GM19468 (cell line): ENCODE data around the gene HSDL1.
A peak's percentile ranks its signal among the peaks of the same experiment; 100 is the strongest.

Experiments used
- ATAC-seq: cut with Tn5 transposase; IDR thresholded peaks from one replicate; pipeline ENCODE4 v1.9.1; 2021; ENCODE audit warnings: mild to moderate bottlenecking, moderate library complexity, moderate number of reproducible peaks; ENCODE audit not compliant: unreplicated experiment; ENCODE audit errors: extremely low read depth

The HSDL1 gene

DNA sequence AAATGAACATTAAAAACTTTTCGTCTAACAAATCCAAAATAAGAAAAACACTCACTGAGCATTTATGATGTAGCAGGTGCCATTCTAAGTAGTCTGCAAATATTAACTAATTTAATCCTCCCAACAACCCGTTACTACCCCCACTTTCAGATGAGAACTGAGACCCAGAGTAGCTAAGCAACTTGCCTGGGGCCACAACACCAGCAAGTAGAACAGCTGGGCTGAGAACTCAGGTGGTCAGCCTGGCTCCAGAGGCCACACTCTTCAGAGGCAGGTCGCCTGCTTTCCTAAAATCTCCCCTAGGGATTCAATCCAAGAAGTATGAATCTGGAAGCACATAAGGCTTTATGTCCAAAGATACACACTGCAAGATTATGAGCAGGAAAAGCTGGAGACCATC is 34.5 kb downstream of the HSDL1 start:
- ATAC-seq = no peak

DNA sequence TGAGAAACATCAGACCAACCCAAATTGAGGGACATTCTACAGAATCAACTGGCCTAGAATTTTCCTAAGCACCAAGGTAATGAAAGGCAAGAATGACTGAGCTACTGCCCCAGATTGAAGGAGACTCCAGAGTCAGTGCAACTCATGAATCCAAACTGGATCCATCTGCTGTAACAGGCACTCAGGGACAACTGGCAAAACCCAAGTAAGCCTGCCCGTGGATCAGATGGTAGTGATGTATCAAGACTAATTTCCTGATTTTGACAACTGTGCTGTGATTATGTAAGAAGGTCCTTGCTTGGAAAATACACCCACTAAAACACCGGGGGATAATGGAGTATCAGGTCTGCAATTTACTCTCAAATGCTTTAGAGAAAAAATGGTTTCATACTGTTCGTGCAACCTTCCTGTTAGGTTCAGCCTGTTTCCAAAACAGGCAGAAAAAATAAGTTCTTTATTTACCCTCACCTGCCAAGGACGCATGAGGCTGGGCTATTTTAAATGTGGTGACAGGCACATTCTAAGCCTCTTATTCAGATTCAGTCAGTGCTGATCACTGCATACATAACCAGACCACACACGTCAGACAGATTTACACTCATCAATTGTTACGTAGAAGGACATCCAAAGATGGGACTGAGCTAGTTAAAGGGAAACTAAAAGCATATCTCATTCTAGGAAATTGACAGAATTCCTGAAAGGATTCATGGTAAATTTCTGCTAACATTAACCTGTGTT is 35.2 kb downstream of the HSDL1 start:
- no peak for ATAC-seq

DNA sequence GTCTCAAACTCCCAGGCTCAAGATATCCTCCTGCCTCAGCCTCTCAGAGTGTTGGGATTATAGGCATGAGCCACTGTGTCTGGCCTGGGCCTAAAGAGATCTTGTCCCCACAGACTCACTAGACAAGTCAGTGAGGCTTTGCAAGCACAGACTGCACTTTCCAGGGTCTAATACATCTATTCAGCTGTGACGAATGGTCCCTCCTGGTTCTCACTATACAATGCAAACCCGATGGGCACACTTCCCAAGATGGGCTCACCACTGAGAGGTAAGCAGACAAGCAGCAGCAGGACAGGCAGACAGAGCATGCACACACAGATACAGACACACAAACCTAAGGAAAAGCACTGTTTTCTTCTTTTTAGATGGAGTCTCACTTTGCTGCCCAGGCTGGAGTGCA is 37.1 kb downstream of the HSDL1 start:
- ATAC-seq = no peak

DNA sequence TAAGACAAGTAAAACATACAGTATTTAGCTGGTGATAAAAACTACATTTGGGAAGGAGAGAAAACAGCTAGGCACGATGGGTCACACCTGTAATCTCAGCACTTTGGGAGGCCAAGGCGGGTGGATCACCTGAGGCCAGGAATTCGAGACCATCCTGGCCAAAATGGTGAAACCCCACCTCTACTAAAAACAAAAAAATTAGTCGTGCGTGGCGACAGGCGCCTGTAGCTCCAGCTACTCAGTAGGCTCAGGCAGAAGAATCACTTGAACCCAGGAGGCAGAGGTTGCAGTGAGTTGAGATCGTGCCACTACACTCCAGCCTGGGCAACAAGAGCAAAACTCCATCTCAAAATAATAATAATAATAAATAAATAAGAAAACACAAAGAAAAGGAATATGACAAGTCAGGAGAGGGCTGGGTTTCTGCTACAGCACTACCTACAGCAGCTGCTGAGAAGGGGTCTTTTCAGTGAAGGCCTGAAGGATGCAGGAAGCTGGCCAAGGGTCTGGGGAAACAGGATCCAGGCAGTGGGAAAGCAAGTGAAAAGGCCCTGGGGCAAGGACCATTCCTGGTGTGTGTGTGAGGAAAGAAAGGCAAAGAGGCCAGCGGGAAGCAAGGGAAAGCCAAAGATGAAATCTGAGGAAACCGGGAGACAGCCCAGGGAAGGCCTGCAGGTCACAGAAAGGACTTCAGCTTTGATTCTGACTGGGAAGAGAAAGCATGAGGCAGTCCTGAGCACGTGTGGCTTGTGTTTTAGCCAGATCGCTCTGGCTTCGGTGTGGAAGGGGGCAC is 38.8 kb downstream of the HSDL1 start:
- no peak for ATAC-seq

DNA sequence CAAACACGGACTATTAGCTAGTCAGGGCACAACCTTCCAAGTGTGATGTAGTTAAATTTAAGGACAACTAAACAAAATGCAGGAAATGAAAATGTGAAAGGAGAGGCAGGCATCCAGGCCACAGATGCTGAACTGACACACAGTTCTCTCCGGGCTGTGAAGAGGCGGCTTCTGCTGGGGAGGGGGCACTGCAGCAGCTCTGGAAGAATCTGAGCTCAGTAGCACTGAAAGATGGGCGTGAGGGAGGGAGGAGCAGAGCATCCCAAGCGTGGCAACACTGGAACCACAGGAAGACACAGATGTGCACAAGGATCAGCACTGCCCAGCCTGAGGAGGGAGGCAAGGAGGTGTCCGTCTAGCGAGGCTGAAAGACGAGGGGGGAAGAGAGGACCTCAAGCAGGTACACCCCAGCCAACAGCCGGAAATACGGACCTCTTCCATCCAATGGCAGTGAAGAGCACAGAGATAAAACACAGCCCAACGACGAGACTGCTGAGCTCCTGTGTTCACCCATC is 39.6 kb downstream of the HSDL1 start:
- ATAC-seq = no peak

DNA sequence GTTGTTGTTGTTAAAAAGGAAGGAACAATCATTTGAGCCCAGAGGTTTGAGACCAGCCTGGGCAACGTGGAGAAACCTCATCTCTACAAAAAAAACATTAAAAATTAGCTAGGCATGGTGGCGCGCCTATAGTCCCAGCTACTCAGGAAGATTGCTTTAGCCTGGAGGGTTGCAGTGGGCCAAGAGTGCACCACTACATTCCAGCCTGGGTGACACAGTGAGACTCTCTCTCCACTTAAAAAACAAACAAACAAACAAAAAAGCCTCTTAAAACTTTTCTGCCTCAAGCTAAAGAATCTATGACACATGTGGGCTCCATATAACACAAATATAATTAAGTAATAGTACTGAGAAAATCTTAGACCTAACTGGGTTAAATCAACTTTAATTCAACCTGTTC is 40.7 kb downstream of the HSDL1 start:
- no peak for ATAC-seq

DNA sequence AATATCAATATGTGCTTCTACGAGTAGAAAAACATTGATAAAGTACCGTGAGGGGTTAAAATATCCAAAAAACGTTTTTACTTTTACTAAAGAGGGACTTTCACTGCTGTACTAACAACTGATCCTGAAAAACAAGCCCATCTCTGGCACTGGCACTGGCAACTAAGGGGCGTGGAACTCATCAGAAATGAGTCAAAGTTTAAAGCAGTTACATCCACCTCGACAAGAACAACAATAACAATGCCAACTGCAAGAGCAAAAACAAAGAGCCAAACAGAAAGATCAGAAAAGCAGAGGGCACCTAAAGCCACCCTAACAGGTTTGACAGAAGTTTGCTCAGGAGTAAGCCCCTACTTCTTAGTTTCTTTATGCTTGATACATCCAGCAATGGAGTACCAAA is 41.3 kb downstream of the HSDL1 start:
- ATAC-seq = no peak

DNA sequence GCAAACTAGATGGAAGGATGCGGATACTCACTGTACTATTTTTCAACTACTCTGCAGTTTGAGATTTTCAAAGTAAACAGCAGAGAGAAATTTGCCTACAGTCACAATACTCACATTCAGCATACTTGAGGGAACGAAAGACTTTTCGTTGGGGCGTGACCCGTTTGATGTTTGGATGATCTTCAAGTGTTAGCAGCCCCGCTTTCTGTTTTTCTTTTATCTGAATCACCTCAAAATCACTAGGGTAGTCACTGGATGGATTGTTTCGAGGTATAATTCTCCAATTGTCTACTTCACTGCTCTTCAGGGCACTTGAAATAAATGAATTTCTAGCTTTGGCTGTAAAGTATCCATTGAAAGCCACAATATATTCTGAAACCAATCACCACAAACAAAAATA is 46.0 kb downstream of the HSDL1 start:
- ATAC-seq = no peak

DNA sequence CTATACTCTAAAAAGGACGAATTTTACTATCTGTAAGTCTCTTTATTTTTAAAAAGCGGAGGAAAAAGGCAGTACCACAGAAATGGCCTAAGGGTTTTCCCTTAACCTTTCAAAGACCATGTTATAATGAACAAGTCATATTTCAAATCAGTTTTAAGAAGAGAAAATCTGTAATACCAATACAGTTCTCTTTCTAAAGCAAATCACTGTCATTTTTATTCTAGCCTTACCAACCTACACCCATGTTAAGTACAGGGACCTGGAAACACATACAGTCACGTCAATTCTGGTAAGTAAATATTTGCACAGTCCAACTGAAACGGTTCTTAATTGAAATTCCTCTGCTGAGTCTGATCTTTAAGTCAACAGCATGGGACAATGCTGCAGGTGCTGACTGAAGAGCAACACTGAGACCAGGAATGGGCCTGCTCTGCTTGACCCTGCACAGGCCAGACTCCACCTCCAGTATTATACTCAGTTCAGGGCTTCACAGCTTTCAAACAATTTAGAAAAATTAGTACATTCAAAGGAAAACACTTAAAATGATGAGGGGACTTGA is 48.5 kb downstream of the HSDL1 start:
- no peak for ATAC-seq

DNA sequence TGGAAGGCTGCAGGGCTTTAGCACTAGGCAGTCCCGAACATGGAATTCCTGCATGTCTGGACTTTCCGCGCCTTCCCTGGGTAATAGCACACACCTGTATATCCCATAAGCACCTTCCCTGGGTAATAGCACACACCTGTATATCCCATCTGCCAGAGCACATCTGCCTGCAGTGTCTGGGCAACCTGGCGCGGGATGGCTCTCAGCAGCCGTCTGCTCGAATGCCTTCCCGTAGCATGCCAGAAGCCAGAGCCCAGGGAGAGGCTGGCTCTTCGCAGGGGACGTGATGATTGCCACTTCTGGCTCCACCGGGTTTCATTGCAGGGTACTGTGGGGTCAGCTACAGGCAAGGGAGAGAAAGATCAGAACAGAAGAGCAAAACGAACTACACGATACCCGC is 49.5 kb downstream of the HSDL1 start:
- ATAC-seq = no peak

DNA sequence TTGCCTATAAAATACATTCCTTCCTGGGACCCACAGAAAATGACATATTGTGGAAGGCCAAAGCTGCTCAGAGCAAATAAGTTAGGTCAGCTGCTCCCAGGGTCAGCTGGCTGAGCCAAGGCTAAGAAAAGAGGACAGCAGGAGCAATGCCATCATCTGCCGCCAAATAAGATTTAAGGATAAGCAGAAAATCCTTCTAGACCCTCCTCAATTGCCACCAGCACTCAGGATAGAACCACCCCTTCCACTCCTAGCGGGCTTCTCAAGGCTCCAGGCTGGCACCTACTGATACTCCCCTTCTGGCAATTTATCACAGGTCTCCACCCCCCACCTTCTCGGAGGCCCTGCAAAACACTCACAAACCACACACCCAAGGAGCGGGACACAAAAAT is 51.1 kb downstream of the HSDL1 start:
- ATAC-seq = no peak

DNA sequence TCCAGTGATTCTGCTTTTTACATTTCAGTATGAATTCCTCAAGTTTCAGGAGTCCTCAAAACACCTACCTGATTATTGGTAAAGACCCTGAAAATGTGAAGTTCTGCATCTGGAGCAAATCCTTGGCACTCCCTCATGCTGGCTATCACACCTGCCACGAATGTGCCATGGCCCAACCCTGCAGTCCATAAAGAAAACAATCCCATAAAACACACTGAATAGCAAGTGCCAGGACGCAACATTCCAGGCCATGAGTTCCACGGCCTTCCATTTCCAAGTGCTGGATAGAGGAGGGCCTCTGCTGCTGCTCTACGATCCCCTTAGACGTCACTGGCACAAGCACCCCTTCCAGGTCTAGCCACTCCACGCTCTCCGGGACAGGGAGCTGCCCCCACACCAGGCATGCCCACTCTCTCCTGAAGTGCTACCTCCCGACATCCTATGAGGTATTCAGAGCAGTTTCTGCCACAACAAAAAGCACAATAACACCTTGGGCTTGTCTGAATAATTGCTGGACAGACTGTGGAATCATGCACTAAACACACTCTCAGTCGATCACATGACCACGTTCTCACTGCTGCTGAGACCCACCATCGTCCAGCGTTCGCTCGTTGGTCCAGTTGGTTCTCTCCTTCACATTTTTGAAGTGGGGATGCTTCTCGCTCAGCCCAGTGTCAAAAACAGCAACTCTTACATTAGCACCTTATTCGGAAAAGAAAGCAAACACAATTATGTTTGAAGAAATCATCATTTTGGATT is 51.7 kb downstream of the HSDL1 start:
- ATAC-seq = no peak

DNA sequence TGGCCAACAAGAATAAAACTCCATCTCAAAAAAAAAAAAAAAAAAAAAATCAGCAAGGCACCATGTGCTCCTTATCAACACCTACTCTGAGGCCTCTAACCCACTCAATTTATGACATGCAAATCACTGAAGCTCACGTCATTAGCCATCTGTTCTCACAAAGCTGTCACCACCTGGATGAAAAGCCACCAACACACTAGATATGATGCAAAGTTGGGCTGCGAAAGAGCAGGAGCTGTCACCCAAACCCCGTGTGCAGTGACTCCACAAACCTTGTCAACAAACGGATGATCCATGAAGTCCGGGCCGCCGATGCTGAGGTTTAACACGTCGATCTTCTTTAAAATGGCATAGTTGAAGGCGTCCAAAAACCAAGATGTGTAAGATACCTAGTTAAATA is 53.5 kb downstream of the HSDL1 start:
- ATAC-seq = no peak

DNA sequence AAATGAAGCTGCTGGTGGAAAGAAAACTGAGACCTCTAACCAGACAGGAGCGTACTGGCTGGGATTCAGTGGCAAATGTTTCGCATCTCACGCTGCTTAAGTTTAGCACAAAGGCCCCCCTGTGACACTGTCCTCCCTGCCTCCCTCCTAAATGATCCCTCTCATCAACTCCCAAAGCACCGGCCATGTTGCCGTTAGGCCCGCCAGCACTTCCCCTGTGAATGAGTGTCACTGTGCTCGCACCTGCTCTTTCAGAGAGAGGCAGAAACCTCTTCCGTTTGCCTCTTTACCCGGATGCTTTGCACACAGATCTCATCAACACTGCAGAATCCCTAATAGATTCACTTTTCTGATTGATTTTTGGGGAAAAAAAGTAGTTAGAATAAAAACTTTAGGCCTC is 54.8 kb downstream of the HSDL1 start:
- ATAC-seq = no peak

DNA sequence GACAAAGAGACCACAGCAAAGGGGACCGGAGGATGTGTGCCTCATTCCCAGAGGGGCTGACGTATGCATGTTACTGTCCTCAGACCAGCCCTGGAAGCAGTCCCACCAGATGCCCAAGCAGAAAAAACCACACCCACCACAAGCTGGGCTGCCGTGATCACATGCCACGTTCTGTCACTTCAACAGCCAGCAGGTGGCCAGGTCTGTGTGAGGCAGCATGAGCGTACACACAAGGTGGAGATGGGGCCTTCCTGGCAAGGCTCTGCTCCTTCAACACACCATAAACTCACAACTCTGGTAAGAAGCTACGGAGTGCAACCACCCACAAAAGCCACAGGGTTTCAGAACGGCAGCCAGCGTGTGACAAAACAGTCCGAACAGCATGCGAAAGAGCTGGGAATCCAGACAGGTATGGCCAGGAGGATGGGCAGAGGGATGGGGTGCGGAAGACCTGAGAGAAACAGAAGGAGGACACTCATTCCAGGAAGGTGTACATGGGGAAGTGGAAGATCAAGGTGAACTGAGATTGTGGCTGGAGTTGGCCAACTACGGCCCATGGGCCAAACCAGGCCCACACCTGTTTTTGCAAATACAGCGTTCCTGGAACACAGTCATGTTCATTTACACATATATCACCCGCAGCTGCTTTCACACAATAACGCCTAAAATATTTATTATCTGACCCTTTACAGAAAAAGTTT is 56.1 kb downstream of the HSDL1 start:
- peak; percentile 47 for ATAC-seq

DNA sequence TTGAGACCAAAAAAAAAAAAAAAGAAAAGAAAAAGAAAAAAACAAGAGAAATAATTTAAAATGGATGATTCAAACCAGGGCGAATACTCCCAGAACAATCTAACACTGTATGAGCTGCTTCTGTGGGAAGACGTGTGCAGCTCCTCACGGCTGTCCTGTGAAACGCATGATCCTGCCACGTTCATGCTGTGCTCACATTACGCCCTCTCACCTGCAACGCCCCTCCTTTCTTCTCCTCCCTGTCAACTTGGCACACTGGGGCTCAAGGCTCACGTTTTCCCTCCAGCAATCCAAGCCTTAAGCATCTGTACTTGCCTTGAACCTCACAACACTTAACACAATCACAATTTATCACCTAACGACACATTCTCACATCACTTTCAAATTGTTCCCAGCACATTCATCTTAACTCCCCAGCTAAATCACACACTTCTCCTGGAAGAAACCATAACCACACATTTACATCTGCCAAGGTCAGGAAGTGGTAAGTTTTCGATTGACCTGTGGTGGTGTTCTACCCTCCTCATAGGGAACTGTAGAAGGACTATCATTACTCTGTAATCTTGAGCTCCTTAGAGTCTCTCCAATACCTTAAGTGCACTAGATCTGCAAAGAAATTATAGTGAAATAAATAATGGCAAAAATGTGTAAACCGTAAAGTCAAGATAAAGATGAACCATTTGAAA is 57.4 kb downstream of the HSDL1 start:
- no peak for ATAC-seq

DNA sequence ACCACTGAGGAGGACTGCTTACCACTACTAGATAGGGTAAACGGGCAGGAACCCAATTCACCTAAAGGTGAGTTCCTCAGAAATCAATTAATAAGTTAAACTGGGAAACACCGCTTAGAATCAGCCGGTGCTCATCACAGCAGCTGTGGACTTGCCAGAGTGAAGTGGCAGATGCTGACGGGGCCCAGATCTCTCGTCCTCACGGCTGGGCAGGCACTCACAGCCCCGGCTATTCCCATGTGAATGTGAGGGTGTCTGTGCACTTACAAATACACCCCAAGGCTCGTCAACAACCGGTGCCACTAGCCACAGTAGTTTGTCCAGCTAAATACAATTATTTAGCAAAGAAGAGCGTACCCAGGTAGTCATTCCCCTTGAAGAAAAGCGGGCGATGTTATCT is 58.0 kb downstream of the HSDL1 start:
- ATAC-seq = no peak

DNA sequence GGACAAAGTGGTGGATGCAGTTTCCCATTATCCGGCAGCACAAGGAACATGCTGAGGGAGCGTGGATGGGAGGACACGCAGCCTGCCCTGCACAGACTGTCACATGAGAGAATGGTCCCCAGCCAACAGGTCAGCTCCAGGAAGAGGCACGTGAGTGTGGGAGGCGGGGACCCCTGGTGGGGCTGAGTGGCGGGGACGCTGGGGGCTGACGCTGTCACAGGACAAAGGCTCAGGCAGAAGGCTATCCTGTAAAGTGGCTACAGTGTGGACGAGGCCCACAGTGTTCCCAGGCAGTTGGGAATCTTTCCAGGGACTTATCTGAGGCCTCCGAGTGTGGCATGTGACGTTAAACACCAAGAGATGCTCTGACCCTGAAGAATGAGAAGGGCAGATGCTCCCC is 58.6 kb downstream of the HSDL1 start:
- ATAC-seq = no peak

DNA sequence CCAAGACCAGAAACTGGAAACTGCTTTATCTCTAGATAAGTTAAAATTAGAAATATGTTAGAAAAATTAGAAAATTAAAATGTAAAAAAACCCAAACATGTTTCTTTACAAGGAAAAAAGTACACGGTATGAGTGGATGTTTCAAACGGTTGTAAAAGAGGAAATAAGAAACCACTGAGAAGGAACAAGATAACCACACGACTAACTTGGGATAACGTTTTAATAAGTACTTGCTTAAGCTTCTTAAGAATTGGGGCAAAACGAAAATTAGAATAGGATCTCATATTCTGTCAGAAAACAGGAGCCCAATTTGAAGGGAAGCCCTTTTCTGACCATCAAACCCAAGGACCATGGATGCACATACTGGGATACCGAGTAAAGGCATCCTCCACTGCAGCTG is 59.2 kb downstream of the HSDL1 start:
- ATAC-seq = no peak

DNA sequence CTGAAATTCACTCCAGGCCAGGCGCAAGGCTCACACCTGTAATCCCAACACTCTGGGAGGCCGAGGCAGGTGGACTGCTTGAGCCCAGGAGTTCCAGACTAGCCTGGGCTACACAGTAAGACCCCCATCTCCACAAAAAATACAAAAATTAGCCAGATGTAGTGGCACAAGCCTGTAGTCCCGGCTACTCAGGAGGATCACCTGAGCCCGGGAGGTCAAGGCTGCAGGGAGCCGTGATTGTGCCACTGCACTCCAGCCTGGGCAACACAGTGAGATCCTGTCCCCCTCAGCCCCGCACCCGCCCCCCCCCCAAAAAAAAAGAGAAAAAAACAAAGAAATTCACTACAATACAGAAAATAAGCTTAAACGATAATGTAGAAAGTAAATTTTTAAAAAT is 59.7 kb downstream of the HSDL1 start:
- no peak for ATAC-seq
